Endothelial cell of umbilical vein (primary cell): ENCODE results near the gene P2RX3.

ENCODE experiments used
- CTCF ChIP-seq, 2 donors: IDR thresholded peaks; 1 replicate in 1 of 2; 2 replicates in 1 of 2; pipeline ENCODE4 v1.5.1; 2011; ENCODE audit warnings: low read length in 2 of 2, mild to moderate bottlenecking in 2 of 2, moderate library complexity in 2 of 2, control low read depth in 1 of 2, inconsistent platforms in 1 of 2, low read depth in 1 of 2; ENCODE audit not compliant: insufficient read depth in 1 of 2; ENCODE audit errors: extremely low read depth in 1 of 2
- MYC ChIP-seq: IDR thresholded peaks from one replicate; pipeline ENCODE4 v1.6.1; 2011; ENCODE audit warnings: mild to moderate bottlenecking, low read depth, low read length
- POLR2A ChIP-seq: IDR thresholded peaks from 2 replicates; pipeline ENCODE4 v1.6.1; 2012; ENCODE audit warnings: low read depth, mild to moderate bottlenecking, control low read depth, low read length

DNA sequence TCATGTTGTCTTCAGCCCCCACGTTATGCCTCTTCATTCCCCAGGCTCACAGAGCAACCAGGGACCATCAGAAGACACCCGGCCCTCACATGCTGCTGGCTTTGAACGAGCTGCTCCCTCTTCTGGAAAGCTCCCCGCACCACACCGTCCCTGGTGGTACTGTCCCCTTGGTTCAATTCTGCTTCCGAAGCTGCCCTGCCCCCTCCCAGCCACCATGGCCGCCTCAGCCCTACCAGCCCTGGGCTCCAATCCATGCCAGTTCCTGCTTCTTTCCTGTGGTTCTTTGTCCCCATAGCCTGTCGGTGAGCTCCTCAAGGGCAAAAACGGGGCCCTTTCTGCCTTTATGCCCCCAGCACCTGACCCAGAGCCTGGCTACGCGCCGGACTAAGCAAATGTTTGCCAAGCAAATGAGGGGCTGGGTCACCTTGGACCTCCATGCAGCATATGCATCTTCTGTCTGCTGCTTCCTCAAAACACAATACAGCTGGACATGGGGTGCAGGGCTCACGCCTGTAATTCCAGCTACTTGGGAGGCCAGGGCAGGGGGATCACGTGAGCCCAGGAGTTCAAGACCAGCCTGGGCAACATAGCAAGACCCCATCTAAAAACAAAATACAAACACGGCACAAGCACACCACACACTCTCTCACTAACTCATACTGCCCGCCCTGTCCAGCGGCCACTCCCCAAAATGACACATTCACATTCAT is 34.7 kb upstream of the P2RX3 start:
- TF ChIP-seq CTCF (IDR thresholded peaks at IDR 0.05; ENCODE audit: extremely low read depth in 1 of 2, insufficient read depth in 1 of 2, low read depth in 1 of 2, low read length in 2 of 2) (no peak), POLR2A (no peak), MYC (no peak)
